Loucy (cell line): ENCODE results near the gene SLX4IP.

Experiments used
- EZH2phosphoT487 ChIP-seq: fragments of 200-600 bp; IDR thresholded peaks from 2 replicates; pipeline ENCODE4 v1.6.1; 2018; ENCODE audit warnings: antibody characterized with exemption, mild to moderate bottlenecking, moderate library complexity, borderline replicate concordance
- TF ChIP-seq, protein P1 (sequence below): fragments of 200-600 bp; sonication (generic); conservative IDR thresholded peaks from 2 replicates; pipeline ENCODE4 v1.5.1; 2014; ENCODE audit warnings: mild to moderate bottlenecking, antibody characterized with exemption, low read length

DNA sequence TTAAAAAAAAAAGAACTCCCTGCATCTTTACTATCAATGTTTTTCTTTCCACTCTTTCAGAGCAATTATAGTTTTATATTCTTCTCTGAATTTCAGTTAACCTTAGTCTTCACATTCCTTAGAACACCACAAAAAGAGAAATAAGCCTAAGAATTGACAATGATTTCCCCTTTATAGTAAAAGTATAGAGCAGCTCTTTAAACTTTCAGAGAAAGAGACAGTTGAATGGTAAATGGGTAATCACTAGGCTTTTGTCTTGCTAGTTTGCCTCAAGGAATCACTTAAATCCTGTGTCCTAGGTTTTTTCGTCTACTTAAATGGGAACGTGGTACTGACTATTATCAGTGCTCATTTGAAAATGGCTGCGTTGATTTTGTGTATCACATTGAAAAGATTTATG lies 31.8 kb downstream of the SLX4IP start:
- TF ChIP-seq, protein P1, sequence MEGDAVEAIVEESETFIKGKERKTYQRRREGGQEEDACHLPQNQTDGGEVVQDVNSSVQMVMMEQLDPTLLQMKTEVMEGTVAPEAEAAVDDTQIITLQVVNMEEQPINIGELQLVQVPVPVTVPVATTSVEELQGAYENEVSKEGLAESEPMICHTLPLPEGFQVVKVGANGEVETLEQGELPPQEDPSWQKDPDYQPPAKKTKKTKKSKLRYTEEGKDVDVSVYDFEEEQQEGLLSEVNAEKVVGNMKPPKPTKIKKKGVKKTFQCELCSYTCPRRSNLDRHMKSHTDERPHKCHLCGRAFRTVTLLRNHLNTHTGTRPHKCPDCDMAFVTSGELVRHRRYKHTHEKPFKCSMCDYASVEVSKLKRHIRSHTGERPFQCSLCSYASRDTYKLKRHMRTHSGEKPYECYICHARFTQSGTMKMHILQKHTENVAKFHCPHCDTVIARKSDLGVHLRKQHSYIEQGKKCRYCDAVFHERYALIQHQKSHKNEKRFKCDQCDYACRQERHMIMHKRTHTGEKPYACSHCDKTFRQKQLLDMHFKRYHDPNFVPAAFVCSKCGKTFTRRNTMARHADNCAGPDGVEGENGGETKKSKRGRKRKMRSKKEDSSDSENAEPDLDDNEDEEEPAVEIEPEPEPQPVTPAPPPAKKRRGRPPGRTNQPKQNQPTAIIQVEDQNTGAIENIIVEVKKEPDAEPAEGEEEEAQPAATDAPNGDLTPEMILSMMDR, result no peak
- no peak for TF ChIP-seq EZH2phosphoT487
